GM21737 (cell line): ENCODE results near the gene SFTA2.

ENCODE experiments used
- ATAC-seq: cut with Tn5 transposase; IDR thresholded peaks from one replicate; pipeline ENCODE4 v1.9.1; 2021; ENCODE audit warnings: mild to moderate bottlenecking, moderate library complexity; ENCODE audit not compliant: unreplicated experiment

Gene SFTA2

DNA sequence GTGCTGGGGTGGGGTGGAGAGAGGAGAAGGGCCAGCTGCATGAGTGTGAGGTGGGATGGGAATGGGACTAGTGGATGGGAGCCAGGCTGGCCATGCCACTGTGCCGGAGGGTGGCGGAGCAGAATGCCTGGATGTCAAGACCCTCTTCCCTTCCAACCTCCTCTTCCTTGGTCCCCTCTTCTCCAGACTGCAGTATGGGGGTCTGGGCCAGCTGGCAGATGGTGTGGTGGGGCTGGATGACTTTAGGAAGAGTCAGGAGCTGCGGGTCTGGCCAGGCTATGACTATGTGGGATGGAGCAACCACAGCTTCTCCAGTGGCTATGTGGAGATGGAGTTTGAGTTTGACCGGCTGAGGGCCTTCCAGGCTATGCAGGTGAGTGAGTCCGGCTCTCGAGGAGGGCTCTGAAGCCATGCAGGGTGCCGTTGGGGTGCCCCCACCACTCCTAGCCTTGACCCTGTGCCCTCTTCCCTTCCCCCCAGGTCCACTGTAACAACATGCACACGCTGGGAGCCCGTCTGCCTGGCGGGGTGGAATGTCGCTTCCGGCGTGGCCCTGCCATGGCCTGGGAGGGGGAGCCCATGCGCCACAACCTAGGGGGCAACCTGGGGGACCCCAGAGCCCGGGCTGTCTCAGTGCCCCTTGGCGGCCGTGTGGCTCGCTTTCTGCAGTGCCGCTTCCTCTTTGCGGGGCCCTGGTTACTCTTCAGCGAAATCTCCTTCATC lies 40.0 kb downstream of the SFTA2 start:
- ATAC-seq = no peak

DNA sequence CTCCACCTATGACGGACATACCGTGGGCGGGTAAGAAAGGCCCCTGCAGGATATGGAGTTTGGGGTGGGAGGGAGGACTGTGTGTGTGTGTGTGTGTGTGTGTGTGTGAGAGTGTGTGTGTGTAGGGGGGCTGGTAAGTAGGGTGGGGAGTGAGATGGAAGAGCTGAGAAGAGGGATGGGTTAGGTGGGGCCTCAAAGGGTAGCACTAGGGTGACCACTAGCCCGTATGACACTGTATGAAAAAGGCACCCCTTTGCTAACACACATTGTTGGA lies 40.6 kb downstream of the SFTA2 start:
- ATAC-seq = no peak

DNA sequence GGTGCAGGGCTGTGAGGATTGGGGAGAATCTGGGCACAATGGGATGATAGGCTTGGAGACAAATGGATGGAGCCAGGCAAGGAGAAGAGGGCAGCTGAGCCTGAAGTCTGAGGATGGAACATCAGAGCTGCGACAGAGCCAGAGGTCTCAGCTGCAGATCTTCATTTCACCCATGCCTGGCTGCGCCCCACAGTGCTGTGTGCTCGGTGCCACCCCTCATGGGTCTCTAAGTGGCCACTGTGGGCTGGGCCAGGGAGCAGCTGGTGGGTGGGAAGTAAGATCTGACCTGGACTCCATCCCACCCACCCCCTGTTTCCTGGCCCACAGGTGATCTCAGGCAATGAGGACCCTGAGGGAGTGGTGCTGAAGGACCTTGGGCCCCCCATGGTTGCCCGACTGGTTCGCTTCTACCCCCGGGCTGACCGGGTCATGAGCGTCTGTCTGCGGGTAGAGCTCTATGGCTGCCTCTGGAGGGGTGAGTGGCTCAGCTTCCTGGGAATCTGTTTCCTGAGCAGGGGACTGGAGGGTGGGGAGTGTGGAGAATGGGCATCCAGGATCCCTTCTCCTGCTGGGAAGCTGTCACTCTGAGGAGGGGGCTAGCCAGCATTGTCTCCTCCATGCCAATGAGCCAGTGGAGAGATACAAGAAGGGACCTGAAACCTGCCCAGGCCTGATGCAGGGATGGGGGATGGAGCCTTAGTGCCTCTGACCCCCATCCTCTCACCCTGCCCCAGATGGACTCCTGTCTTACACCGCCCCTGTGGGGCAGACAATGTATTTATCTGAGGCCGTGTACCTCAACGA lies 41.1 kb downstream of the SFTA2 start:
- no peak for ATAC-seq

DNA sequence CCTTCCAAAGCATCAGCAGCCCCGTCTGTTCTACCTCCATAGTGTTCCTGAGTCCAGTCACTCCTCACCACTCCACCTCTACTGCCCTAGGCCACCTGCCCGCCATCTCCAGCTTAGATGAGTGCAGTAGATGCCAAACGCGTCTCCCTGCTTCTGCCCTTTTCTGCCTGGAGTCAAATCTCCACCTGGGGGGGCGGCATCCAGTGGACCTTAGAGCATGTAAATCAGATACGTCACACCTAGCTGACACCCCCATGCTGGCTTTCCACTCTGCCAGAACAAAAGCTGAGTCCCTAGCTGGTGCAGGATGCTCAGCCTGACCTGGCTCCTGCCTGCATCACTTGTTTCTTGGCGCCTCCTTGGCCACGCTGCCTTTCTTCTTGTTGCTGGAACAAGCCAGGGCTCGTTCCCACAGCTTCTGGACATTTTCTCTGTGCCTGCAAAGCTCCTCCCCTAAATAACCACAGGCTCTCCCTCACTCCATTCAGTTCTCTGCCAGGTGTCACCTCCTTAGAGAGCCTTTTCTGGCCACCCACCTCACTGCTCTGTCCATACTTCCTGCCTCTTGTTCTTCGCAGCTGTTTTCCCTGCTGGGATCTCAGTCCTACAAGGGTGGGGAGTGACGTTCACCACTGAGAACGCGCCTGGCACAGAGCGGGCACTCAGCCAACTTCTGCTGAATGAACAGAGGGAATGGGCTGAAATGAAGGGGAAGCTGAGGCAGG lies 41.9 kb downstream of the SFTA2 start:
- no peak for ATAC-seq

DNA sequence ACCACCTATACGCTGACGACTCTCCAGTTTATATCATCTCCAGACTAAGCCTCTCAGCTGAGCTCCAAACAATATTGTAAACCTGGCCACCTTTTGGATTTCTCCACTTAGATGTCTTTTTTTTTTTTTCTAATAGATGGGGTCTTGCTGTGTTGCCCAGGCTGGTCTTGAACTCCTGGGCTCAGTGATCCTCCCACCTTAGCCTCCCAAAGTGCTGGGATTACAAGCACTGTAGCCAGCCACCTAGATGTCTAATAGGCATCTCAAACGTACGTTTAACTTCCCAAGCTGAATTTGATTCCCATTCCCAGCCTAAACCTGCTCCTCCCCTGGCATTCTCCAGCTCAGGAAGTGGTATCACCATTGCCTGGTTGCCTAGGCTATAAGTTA lies 42.5 kb downstream of the SFTA2 start:
- no peak for ATAC-seq

DNA sequence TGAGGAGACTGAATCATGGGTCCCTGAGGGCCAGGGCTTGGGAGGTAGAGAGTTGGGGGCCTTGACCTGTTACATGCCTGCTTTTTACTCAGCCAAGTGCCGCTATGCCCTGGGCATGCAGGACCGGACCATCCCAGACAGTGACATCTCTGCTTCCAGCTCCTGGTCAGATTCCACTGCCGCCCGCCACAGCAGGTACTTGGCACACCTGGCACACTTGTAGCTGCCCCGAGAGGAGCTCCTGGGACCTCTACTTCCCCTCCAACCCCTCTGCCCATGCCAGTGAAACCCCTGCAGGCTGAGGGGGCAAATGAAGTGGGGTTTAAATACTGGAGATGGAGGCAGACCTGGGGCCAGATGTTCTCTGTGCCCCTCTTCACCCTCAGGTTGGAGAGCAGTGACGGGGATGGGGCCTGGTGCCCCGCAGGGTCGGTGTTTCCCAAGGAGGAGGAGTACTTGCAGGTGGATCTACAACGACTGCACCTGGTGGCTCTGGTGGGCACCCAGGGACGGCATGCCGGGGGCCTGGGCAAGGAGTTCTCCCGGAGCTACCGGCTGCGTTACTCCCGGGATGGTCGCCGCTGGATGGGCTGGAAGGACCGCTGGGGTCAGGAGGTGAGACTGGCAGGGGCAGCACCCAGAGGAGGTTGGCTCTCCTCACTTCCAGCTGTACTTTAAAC lies 43.0 kb downstream of the SFTA2 start:
- no peak for ATAC-seq

DNA sequence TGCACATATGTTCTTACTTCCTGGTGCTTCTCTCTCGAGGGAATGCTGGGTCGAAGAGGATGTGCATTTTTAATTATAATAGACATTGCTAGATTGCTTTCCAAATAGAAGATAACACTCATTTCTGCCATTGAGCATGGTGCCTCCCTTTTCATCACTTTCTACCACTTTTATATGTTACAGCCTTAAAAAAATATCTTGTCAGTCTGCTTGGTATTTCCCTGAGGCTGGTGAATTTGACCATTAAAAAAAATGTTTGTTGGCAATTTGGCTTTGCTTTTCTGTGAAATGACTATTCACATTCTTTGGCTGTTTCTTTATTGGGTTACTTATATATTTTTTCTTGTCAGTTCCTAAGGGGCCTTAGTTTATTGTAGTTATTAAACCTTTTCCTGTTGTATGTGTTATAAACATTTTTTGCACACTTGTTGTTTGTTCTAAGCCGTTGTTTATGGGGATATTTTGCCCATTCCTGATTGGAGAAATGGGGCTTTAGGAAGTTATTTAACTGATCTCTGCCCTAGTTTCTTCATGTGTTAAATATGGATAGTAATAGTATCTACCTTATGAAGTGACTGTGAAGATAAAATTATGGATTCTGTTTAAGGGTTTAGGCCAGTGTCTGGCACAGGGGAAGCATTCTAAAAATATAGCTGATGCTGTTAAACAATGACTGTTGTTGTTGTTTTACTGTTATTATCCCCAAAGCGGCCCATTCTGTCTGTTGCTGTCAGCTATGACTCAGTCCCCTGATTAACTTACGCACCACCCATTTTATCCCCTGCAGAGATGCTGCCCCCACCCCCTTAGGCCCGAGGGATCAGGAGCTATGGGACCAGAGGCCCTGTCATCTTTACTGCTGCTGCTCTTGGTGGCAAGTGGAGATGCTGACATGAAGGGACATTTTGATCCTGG lies 43.8 kb downstream of the SFTA2 start:
- ATAC-seq = no peak

DNA sequence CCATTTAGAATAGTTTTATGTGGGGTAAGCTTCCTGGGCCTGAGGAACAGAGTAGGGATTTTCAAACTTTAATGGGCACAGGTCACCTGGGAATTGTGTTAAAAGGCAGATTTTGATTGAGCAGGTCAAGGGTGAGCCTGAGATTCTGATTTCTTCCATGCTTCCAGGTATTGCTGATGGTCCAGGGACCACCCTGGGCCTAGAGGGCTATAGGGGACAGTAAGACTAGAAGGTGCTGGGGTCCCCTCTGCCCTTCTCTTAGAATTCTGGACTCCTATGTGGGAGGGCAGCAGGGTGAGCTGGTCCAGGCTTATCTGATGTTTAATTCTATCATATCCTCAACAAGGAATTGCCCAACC lies 45.1 kb downstream of the SFTA2 start:
- no peak for ATAC-seq

DNA sequence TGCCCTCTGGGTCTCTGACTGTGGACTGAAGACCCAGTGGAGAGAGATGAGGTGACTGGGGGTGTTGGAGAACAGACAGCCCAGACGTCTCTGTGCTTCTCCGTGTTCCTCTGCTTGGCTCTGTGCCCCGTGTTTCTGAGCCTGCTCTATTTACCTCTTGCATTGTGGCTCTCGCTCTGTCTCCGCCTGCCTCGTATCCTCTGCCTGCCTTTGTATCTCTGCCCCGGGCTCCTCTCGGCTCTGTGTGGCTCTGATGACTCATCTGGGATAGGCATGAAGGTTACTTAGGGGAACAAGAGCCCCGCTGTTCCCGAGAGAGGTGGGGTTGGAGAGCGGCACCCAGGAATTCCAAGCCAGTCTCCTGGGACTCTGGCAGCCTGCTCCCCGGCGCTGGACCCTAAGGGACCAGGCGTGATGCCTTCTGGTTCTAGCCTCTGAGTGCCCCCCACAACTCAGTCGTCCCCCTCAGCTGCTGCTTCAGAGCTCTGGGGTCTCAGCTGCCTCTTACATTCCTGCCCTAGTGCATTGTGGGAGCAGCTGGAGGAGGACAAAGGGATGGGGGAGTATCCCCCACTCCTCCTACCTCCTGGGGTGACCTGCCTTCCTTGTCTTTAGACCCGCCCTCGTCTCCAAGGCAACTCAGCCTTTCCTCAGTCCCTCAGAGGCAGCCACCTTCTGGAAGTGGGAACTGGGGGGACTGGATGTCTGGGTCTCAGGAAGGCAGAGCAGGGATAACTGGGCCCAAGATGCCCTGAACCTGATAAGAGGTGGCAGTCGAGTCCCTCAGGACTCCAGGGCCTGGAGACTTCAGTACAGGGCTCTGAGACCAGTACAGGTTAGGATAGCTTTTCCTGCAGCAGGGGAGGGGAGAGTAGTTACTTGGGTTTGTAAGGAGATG lies 45.7 kb downstream of the SFTA2 start:
- no peak for ATAC-seq

DNA sequence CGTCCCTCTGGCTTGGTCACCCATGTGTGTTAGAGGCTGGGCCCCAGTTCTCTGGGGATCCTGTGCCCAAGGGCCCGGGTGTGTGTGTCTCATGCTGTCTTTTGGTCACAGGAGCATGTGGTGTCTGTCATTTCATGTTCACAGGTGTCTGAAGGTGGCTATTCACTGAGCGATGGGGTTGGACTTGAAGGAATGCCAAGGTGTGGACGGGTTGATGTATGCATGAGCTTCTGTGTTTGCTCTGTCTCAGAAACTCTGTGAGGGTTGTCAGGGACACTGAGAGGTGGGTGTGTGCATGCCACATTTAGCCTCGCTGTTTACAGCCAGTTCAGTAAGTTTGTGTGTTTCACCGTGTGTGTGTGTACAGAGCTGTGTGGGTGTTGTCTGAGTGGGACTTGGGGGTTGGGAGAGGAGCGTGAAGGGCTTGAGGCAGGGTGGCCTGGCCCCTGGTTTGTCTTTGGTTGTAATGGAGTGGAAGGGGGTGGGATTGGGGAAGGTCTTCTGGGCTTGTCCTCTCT lies 46.4 kb downstream of the SFTA2 start:
- ATAC-seq = no peak

DNA sequence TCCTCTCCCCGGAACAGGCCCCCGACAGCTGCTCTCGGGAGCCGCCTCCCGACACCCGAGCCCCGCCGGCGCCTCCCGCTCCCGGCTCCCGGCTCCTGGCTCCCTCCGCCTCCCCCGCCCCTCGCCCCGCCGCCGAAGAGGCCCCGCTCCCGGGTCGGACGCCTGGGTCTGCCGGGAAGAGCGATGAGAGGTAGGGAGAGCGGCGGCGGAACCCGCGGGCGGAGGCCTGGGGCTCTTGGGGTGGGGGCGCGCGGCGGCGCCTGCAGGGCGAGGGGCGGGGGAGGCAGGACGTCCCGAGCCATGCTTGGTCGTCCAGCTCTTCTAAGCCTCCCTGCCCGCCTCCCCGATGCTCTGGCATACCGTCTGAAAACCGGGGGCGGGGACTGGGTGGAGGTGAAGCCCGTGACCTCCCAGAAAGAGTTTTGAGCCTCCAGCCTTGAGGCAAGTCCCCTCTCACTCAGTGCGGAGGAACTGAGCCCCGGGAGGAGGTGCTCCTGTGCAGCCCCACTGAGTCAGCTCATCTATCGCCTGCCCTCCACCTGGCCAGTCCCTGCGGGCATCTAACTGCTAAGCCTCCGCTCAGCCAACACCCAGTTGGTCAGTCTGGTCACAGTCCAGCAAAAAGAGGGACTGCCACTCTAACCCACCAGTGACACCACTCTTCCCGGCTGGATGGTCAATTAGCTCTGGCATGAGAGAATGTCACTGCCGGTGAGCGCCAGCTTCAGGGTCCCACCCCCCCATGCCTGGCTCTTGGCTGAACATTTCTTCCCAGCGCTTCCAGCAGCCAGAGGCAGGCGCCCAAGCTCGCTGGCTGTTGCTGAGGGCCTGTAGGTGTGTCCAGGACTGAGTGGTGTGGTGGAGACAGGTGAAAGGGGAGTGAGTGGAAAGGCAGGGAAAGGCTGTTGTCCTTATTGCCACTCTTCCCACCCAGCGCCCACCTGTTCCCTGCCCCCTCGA lies 47.2 kb downstream of the SFTA2 start:
- no peak for ATAC-seq

DNA sequence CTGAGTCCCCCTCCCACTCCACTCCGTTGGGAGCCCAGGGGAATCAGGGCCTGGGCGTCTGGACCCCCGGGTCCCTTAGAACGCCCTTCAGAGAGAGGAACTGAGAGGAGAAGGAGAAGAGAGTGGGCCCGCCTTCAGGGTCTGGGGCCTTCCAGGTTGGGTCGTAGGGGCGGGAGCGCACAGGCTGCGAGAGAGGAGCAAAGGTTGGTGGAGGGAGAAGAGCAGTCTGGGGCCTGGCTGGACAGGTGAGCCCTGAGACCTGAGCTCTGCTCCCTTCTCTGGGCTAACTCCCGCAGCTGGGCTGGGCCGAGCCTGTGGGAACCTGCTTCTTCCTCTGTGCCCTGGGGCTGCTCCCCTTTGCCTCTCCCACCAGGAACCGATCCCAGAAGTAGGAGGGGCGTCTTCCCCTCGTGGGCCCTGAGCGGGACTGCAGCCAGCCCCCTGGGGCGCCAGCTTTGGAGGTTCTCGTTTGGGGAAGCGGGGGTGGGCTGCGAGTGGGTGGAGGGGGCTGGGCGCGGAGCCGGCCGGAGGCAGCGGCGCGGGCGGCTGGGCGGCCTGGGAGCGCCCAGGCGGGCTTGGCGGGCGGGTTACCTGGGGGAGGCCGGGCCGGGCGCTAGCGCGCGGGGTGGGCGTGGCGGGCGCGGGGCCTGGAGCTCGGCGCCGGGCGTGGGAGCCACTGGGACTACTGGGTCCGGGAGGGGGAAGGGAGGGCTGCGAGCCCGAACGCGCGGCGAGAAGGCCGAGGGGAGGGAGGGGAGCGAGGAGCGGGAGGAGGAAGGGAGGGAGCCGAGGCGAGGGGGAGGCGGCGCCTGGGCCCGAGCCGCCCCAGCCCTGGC lies 48.1 kb downstream of the SFTA2 start, which contains the start of gene DDR1:
DDR1 (plus strand) TSS at position 835 of the 836 bp plus-strand sequence. CDS start 4,211 bp downstream, outside the sequence.
- no peak for ATAC-seq

DNA sequence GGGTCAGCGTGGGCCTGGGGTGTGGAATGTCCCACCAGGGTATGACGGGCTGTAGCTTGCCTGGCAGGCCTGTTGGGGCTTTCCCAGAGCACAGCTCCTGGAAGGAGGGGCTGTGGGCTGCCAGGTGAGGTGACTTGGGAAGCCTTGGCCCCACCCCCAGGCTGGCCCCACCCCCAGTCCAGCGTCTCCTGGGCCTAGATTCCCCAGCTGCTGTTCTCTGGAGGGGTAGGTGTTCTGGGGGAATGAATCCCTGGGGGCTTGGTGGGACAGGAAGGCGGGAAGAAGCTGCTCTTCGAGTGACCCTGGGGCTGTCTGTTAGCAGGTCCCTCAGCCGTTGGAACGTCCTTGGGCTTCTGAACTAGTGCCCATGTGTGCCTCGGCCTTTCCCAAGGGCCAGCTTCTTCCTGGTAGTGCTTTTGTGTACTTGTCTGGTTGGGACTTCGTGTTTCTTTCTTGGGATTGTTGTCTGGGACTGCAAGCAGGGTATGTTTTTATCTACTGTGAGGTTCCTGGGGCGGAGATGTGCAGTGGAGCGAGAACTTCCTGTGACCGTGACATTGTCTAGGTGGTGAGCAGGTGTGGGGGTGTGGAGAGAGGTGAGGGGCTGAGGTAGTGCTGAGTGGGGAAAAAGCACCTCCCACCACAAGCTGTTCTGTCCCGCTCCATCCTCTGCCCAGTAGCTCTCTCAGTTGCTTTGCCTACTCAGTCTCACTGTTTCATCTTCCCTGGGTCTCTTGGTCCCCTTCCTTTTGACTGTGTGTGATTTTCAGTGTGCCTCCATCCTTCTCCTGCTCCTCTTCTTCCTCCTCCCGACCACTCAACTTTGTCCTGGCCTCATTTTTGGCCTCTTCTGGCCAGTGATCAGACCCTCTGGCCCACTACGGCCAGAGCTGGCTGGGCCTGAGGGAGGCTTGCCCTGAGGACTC lies 48.9 kb downstream of the SFTA2 start:
- ATAC-seq = no peak

DNA sequence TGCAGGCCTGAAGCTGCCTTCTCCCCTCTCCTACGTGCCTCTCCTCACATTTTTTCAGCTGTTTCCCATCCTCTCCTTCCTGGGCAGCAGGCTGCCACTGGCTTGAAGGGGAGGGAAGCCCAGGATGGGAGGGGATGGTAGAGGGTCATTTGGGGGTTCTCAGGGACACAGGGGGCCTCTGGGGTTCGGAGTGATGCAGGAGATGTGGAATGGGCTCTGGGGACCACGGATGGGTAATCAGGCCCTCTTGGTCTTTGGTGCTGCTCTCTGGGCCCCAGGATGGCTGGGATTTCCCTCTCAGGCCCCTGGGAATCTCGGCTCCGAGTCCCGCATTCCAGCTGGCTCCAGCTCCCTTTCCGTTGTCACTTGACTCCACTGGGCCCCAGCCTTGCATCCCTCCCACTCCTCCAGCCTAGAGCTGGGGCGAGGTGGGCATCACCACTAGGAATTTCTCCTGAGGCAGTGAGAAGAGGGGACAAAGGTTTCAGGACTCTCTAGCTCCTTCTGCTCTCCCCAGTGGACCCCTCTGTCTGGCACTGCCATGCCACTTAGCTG lies 49.7 kb downstream of the SFTA2 start:
- no peak for ATAC-seq

DNA sequence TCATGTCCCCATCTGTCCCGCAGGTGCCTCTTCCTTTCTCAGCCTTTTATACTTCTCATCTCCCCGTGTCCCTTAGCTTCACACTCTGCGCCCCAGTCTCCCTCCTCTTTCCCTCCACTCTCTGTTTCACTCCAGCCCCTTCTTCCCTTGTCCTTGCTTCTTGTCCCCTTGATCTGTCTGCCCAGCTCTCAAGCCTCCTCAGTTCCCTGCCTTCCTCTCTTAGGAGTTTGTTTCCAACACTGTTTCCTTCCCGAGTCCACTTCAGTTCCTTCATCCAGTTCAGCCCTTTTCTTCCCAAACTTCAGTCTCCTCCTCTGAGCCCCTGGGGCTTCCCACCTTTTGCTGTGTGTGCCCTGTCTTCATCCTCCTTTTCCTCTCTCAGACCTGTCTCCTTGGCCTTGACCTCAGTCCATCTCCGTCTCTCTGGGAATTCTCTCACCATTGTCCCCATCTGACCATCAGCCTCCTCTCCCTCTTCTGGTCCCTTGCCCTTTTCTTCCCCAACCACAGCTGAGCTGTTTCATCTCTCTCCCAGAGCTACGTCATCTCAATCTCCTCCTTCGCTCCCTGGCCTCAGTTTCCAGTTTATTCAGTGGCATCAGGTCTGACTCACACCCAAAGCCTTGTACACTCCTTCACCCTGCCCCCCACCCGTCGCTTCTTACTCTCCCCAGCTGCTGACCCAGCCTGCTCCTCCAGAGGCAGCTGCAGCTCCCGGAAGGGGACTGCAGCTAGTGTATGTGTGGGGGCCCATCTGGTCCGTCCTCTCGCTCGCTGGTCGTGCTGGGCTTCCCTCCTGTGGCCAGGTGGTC lies 50.4 kb downstream of the SFTA2 start:
- no peak for ATAC-seq
